Measurements from ENCODE around the gene LAMC2.

DNA sequence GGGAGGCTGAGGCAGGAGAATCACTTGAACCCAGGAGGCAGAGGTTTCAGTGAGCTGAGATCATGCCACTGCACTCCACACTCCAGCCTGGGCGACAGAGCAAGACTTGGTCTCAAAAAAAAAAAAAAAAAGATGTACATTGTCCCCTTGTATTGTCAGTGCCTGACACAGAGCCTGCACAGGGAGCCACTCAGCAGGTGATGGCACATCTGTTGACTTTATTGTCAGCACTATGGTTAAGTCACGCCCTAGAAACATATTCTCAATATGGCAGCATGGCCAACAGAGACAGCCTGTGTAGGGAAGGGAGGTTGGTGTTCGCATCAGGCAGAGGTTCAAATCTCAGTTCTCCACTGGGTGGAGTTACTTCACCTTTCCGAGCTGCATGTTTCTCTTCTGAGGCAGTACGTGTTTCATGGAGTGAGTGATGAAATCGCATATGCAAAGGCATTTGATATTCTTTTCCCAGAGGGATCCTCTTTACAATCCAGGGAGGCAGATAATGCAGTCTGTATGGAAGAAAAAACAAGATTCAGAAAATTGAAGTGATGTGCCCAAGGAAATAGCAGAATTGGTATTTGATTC is 20.6 kb downstream of the LAMC2 start:
- TF ChIP-seq, protein P1, sequence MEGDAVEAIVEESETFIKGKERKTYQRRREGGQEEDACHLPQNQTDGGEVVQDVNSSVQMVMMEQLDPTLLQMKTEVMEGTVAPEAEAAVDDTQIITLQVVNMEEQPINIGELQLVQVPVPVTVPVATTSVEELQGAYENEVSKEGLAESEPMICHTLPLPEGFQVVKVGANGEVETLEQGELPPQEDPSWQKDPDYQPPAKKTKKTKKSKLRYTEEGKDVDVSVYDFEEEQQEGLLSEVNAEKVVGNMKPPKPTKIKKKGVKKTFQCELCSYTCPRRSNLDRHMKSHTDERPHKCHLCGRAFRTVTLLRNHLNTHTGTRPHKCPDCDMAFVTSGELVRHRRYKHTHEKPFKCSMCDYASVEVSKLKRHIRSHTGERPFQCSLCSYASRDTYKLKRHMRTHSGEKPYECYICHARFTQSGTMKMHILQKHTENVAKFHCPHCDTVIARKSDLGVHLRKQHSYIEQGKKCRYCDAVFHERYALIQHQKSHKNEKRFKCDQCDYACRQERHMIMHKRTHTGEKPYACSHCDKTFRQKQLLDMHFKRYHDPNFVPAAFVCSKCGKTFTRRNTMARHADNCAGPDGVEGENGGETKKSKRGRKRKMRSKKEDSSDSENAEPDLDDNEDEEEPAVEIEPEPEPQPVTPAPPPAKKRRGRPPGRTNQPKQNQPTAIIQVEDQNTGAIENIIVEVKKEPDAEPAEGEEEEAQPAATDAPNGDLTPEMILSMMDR (IDR thresholded peaks at IDR 0.05) = no peak
- TF ChIP-seq POLR2A (IDR thresholded peaks at IDR 0.05) (no peak), POLR2AphosphoS5 (IDR thresholded peaks at IDR 0.05) (no peak), EP300 (IDR thresholded peaks at IDR 0.05) (no peak)
